Epidermal melanocyte (primary cell): ENCODE measurements around the gene CHMP4B.

Experiments
- DNase-seq: peaks from one replicate; pipeline ENCODE4 v3.0.0; 2011; ENCODE audit warnings: low spot score; ENCODE audit not compliant: insufficient read length

Gene CHMP4B

GRCh38 chr20:33839591-33839990 is 28.4 kb downstream of the CHMP4B start:
- DNase-seq, result no peak

- no peak for DNase-seq
Observed at GRCh38 chr20:33840160-33840559, 29.0 kb downstream of the CHMP4B start.

- peak; percentile 37 for DNase-seq
Observed at GRCh38 chr20:33840759-33841435, 29.7 kb downstream of the CHMP4B start.

- no peak for DNase-seq
Observed at GRCh38 chr20:33841436-33841799, 30.3 kb downstream of the CHMP4B start.

- no peak for DNase-seq
Observed at GRCh38 chr20:33842346-33842745, 31.2 kb downstream of the CHMP4B start.

- no peak for DNase-seq
Observed at GRCh38 chr20:33843050-33843449, 31.9 kb downstream of the CHMP4B start.

GRCh38 chr20:33843854-33844253 is 32.7 kb downstream of the CHMP4B start:
- no peak for DNase-seq

GRCh38 chr20:33846291-33846935 is 35.3 kb downstream of the CHMP4B start:
- DNase-seq, result peak; percentile 85

- no peak for DNase-seq
Observed at GRCh38 chr20:33847006-33847405, 35.9 kb downstream of the CHMP4B start.

- DNase-seq, result no peak
Observed at GRCh38 chr20:33848391-33848790, 37.2 kb downstream of the CHMP4B start.

- DNase-seq, result no peak
Observed at GRCh38 chr20:33850159-33850558, 39.0 kb downstream of the CHMP4B start.

GRCh38 chr20:33851842-33852466 is 40.8 kb downstream of the CHMP4B start:
- no peak for DNase-seq

GRCh38 chr20:33852626-33853506 is 41.7 kb downstream of the CHMP4B start:
- DNase-seq, result no peak

- no peak for DNase-seq
Observed at GRCh38 chr20:33853507-33853813, 42.3 kb downstream of the CHMP4B start.

- DNase-seq, result no peak
Observed at GRCh38 chr20:33857722-33858563, 46.8 kb downstream of the CHMP4B start.

GRCh38 chr20:33858666-33859065 is 47.5 kb downstream of the CHMP4B start:
- DNase-seq, result no peak

GRCh38 chr20:33859157-33859695 is 48.1 kb downstream of the CHMP4B start:
- DNase-seq, result no peak

- no peak for DNase-seq
Observed at GRCh38 chr20:33859751-33860150, 48.6 kb downstream of the CHMP4B start.

GRCh38 chr20:33861458-33861857 is 50.3 kb downstream of the CHMP4B start:
- no peak for DNase-seq

GRCh38 chr20:33862709-33863403 is 51.7 kb downstream of the CHMP4B start:
- DNase-seq, result peak; percentile 69
